ENCODE results near the gene DPH2. TPM values are rescaled to one million over a fixed set of nuclear protein-coding genes. Genes with fewer than 3 reads are reported as not detected.

Gene DPH2
- polyA plus RNA-seq, 1 donor: 23.9 TPM

- DNase-seq: no peak
Observed at GRCh38 chr1:43982241-43982640, 12.4 kb downstream of the DPH2 start.

DNA sequence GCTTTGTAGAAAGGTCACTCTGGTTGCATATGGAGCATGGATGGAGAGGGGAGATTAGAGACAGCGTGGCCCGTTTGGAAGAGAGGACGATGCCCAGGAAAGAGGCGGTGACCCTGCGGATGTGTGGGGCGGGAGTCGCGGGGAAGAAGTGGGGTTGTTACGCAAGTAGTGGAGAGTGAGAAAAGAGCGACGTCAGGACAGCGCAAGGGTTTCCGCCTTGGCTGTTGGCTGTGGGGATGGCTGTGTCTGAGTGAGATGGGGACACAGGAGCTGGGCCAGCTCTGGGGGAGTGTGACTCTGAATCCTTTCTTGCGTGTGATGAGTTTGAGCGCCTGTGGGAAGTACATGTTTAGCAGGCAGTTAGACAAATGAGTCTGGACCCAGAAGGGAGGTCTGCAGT is 13.0 kb downstream of the DPH2 start:
- DNase-seq: no peak

DNA sequence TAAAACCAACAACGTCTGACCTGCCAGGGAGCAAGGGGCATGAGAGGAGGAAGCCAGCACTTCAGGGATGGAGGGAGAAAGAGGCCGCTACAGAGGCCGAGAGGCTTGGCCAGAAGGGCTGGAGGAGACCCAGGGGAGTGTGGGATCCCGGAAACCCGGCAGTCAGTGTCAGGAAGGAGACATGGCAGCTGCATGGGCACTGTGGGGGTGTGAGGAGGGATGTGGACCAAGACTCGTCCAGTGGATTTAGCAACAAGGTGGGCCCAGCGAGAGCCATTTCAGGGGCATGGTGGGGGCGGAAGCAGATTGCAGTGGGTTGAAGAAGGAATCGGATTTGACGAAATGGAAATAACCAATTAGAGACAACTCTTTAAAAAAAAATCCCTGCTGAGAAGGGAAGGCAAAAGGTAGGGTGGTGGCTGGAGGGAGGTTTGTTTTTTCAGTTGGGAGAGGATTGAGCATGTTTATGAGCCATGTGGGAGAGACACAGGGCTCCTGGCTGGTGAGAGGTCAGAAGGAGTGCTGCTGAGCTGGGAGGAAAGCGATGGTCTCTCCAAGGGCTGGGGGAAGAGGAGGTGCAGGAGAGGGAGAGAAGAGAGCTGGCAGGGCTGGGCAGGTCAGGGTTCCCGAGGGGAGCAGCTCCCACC is 13.6 kb downstream of the DPH2 start:
- no peak for DNase-seq

GRCh38 chr1:43984855-43985254 is 15.0 kb downstream of the DPH2 start:
- DNase-seq: no peak

DNA sequence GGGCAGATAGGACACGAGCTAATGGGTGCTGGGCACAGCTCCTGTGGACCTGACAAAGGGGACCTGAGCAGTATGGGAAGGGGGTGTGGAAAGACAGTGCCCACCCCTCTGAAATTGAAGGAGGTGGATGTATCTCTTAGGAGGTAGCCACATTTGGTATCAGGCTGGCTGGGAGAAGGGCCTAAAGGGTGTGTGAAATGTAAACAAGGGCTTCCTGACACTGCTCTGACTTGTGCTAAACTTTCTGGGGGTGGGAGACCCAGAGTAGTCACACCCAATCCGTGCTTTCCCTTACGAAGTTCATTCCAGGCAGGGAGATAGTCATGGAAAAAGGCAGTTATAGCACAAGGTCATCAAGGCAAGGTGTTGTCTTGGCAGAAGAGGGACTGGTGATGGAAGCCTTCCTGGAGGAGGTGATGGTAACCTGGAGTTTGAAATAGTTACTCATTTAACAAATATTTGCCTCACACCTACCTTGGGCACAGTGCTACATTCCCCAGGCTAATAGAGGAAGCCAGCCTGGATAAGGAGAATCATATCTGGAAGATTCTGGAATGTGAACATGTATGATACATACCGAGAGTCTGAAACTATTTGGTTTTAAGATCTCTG is 16.3 kb downstream of the DPH2 start:
- DNase-seq: no peak

DNA sequence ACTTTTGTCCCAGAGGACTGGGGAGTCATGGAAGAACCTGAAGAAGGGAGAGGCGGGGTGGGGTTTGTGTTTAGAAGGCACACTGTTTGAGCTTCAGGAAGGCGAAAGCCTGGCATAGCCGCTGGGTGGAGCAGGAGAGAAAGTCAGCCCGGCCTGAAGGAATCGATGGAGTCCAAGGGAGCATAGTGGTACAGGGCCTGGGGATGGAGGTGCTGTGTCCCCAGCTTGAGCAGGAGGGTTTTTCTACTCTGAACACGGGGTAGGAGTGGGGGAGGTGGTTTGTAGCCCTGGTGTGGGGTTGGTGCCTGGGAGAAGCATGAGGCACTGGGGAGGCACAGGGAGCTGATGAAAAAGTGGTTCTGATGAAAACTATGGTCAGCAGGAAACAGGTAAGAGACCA is 16.9 kb downstream of the DPH2 start:
- no peak for DNase-seq

GRCh38 chr1:43987159-43987902 is 17.5 kb downstream of the DPH2 start:
- DNase-seq: no peak

DNA sequence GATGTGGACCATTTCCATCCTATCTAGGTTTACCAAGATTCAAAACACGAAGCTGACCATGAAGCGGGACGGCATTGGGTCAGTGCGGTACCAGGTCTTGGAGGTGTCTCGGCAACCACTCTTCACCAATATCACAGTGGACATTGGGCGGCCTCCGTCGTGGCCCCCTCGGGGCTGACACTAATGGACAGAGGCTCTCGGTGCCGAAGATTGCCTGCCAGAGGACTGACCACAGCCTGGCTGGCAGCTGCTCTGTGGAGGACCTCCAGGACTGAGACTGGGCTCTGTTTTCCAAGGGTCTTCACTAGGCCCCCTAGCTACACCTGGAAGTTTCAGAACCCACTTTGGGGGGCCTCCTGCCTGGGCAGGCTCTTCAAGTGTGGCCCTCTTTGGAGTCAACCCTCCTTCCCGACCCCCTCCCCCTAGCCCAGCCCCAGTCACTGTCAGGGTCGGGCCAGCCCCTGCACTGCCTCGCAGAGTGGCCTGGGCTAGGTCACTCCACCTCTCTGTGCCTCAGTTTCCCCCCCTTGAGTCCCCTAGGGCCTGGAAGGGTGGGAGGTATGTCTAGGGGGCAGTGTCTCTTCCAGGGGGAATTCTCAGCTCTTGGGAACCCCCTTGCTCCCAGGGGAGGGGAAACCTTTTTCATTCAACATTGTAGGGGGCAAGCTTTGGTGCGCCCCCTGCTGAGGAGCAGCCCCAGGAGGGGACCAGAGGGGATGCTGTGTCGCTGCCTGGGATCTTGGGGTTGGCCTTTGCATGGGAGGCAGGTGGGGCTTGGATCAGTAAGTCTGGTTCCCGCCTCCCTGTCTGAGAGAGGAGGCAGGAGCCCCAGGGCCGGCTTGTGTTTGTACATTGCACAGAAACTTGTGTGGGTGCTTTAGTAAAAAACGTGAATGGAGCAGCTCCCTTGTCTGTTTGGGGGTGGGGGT is 20.7 kb downstream of the DPH2 start:
- no peak for DNase-seq

DNA sequence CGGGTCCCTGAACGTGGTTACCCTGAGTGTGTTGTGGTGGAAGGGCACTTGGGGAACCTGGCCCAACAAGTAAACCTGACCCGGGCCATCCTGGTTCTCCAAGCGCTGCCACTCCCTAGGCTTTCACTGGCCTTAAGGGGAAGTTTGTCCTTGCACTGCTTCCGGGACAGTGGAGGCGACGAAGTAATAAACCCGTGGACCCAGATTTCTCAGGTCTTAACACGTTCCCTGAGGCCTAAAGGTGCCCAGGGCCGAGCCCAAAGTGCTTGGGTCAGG is 21.3 kb downstream of the DPH2 start:
- DNase-seq: no peak

- DNase-seq: peak; percentile 76
Observed at GRCh38 chr1:43991476-43992231, 21.8 kb downstream of the DPH2 start, which contains the start of gene CCDC24. Gene CCDC24, plus strand, starts transcription at chr1:43991599. Its CDS starts 280 bp downstream, at chr1:43991879.

DNA sequence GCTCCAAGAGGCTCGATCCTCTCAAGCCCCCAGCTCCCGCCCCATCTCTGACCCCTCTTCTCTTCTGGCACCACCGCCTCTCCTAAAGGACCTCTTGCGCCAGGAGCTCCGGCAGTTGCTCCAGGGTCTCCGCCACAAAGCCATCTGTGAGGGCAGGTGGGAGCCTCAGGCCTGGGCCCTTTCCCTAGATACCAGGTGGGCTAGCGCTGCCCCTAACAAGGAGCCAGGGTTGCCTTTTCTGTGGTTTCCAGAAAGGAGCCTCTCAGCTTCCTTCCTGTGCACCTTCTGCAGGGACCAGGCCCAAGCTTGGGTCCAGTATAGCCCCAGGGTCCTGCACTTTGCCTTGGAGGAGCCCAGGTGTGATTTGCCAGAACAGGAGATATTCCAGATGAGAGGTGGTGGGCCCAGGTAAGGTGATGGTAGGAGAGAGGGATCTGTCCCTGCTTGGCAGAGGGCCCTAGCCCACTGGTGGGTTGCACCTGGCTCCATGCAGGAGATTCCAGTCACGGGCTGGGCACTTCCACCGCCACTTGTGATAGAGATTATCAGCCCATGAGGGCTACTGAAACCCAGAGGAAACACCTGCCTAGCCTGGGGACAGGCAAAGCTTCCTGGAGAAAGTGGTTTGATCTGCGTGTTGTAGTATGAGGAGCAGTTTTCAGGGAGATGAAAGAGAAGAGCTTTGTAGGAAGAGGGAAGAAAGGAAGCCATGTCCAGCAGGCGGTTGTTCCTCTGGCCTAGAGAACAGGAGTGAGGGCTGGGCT is 22.6 kb downstream of the DPH2 start:
- no peak for DNase-seq

- DNase-seq: no peak
Observed at GRCh38 chr1:43993206-43993914, 23.6 kb downstream of the DPH2 start.

DNA sequence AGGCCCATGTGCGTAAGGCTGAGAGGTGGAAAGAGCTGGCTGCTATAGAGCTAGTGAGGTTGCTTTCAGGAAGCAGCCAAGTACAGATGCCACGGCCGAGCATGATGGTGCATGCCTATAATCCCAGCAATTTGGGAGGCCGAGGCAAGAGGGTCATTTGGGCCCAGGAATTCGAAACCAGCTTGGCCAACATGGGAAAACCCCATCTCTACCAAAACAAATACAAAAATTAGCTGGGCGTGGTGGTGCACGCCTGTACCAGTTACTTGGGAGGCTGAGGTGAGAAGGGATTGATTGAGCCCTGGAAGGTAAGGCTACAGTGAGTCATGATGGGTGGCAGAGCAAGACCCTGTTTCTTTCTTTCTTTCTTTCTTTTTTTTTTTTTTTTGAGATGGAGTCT is 24.3 kb downstream of the DPH2 start:
- DNase-seq: no peak

- no peak for DNase-seq
Observed at GRCh38 chr1:43994794-43995790, 25.3 kb downstream of the DPH2 start.

DNA sequence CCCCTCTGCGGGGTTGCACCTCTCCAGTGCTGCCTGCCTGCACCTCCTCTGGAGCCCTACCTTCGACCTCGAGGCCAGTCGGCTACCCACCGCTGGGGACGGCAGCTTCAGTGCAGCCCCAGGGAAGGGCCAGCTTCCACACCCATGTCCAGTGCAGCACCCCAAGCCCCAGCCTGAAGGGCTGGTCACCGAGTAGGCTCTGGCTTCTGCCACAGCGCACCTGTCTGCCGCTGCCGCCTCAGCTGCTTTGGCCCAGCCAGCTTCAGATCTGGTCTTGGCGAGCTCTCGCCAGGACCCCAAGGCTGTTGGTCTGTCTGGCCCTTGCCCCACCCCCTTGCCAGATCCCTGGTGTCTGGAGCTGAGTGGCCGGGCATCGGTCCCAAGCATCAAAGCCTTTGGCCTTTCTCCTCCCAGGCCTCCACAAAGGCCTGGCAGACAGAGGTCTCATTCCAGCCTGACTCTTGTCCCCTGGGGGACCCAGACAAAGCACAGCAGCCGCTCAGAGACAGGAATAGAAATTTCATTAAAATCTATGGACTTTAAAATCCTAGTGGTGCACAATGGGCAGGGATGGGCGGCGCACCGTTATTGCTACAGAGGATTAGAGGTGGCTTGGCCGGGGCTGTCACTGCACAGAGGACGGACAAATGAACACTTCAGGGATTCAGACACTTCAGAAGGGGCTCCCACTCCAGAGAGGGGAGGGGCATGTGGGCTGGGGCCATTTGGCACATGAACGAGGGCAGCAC is 26.3 kb downstream of the DPH2 start:
- DNase-seq: no peak

- no peak for DNase-seq
Observed at GRCh38 chr1:43996733-43997115, 26.9 kb downstream of the DPH2 start.

GRCh38 chr1:43997295-43997999 is 27.6 kb downstream of the DPH2 start:
- no peak for DNase-seq

- DNase-seq: no peak
Observed at GRCh38 chr1:43998000-43998378, 28.2 kb downstream of the DPH2 start.

All from left kidney (tissue), 2 donors.